ENCODE results near the gene C2orf76.

- TF ChIP-seq CTCF (conservative IDR thresholded peaks at IDR 0.05; ENCODE audit: low read depth in 2 of 2) (peak in 1 of 2 experiments; percentile 22; a peak in 2 of 4 replicates), EZH2phosphoT487 (IDR thresholded peaks at IDR 0.05; ENCODE audit: unreplicated experiment) (no peak), POLR2AphosphoS5 (IDR thresholded peaks at IDR 0.05; ENCODE audit: low read depth) (no peak), ETS1 (IDR thresholded peaks at IDR 0.05) (no peak), JUNB (IDR thresholded peaks at IDR 0.05; ENCODE audit: unreplicated experiment) (no peak), REST (IDR thresholded peaks at IDR 0.05; ENCODE audit: unreplicated experiment) (no peak)
Observed at GRCh38 chr2:119387381-119388129, 20.9 kb upstream of the C2orf76 start.

Measured in GM23338 (cell line).